Measurements from ENCODE around the gene SLX4IP.
"Not testable (repeated sequence)": the region's sequence is repeated elsewhere in the genome, so short reads cannot be mapped to it uniquely, and the experiment has no call there.

Gene SLX4IP

GRCh38 chr20:10585308-10585707 lies 150.2 kb downstream of the SLX4IP start:
- TF ChIP-seq, protein P1, sequence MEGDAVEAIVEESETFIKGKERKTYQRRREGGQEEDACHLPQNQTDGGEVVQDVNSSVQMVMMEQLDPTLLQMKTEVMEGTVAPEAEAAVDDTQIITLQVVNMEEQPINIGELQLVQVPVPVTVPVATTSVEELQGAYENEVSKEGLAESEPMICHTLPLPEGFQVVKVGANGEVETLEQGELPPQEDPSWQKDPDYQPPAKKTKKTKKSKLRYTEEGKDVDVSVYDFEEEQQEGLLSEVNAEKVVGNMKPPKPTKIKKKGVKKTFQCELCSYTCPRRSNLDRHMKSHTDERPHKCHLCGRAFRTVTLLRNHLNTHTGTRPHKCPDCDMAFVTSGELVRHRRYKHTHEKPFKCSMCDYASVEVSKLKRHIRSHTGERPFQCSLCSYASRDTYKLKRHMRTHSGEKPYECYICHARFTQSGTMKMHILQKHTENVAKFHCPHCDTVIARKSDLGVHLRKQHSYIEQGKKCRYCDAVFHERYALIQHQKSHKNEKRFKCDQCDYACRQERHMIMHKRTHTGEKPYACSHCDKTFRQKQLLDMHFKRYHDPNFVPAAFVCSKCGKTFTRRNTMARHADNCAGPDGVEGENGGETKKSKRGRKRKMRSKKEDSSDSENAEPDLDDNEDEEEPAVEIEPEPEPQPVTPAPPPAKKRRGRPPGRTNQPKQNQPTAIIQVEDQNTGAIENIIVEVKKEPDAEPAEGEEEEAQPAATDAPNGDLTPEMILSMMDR (IDR thresholded peaks at IDR 0.05; ENCODE audit: low read depth, low read length): no peak
- TF ChIP-seq, protein P2, sequence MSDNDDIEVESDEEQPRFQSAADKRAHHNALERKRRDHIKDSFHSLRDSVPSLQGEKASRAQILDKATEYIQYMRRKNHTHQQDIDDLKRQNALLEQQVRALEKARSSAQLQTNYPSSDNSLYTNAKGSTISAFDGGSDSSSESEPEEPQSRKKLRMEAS (IDR thresholded peaks at IDR 0.05; ENCODE audit: low read depth, low read length): no peak
- TF ChIP-seq MYC (IDR thresholded peaks at IDR 0.05; ENCODE audit: low read depth, low read length) (no peak), POLR2A (IDR thresholded peaks at IDR 0.05; ENCODE audit: extremely low read depth, insufficient read length) (no peak)
- DNase-seq (ENCODE audit: low read depth): no peak
- H3K4me3 ChIP-seq (ENCODE audit: low read depth, low read length): no peak overlapping the region

DNA sequence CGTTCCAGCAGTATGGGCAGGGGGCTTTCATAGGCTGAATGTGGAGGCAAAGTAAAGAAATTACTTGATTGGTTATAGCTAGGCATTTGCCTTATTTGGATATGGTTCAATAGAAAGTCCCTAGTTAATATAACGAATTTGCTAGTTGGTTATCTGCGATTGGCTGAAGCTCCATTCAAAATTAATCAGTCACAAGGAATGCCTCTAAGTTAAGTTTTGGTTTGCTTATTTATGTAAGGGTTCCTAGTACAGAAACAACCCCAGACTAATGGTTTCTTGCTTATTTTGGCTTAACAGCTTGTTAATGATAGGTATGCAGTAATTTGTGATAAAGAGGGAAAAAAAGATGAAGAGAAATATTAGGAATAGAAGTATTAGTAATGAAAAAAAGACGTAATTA lies 151.2 kb downstream of the SLX4IP start:
- DNase-seq (ENCODE audit: low read depth): no peak
- TF ChIP-seq POLR2A (IDR thresholded peaks at IDR 0.05; ENCODE audit: extremely low read depth, insufficient read length) (no peak), MYC (IDR thresholded peaks at IDR 0.05; ENCODE audit: low read depth, low read length) (no peak)
- TF ChIP-seq, protein P2 (IDR thresholded peaks at IDR 0.05; ENCODE audit: low read depth, low read length): no peak
- TF ChIP-seq, protein P1 (IDR thresholded peaks at IDR 0.05; ENCODE audit: low read depth, low read length): no peak
- H3K4me3 ChIP-seq (ENCODE audit: low read depth, low read length): no peak overlapping the region

- H3K4me3 ChIP-seq (ENCODE audit: low read depth, low read length); DNase-seq (ENCODE audit: low read depth): not testable (repeated sequence)
Measured at GRCh38 chr20:10590446-10590845, 155.3 kb downstream of the SLX4IP start.

DNA sequence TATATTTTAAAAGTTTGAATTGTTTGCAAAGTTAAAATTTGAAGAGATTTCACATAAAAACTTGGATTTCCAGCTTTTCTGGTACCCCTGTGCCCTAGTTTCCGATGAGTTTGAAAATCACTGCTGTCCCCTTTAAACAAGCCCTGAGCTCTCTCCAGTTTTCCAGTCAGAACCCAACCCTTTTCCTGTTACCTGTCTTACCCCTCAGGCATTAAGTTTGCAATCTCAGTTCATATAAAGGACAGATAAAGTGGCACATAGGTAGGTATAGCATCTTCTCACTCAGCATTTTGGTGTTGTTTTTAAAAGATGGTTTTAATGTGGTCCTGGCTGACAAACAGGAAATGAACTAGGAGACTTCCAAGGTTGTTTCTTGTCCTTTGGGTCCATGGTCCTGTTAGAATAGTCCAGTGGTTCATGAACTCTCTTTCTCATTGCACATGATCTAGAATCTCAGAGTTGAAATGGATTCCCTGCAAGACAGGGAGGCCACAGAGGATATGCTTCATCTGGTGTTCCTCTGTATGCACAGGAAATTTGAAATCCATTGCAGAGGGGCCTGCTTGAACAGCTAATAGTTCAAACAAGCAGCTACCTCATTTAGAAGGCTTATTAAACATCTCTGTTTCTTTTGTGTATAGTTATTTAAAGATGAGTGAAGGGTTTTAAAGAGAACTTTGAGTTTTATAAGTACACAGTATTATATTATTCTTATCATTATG lies 156.0 kb downstream of the SLX4IP start:
- no peak for DNase-seq (ENCODE audit: low read depth)
- TF ChIP-seq, protein P2 (IDR thresholded peaks at IDR 0.05; ENCODE audit: low read depth, low read length): no peak
- TF ChIP-seq MYC (IDR thresholded peaks at IDR 0.05; ENCODE audit: low read depth, low read length) (no peak), POLR2A (IDR thresholded peaks at IDR 0.05; ENCODE audit: extremely low read depth, insufficient read length) (no peak)
- TF ChIP-seq, protein P1 (IDR thresholded peaks at IDR 0.05; ENCODE audit: low read depth, low read length): no peak
- no peak overlapping the region for H3K4me3 ChIP-seq (ENCODE audit: low read depth, low read length)

GRCh38 chr20:10591946-10592521 lies 156.9 kb downstream of the SLX4IP start:
- TF ChIP-seq, protein P1 (IDR thresholded peaks at IDR 0.05; ENCODE audit: low read depth, low read length): no peak
- no peak for TF ChIP-seq MYC (IDR thresholded peaks at IDR 0.05; ENCODE audit: low read depth, low read length)
- TF ChIP-seq, protein P2 (IDR thresholded peaks at IDR 0.05; ENCODE audit: low read depth, low read length): no peak
- TF ChIP-seq POLR2A (IDR thresholded peaks at IDR 0.05; ENCODE audit: extremely low read depth, insufficient read length): no peak
- H3K4me3 ChIP-seq (ENCODE audit: low read depth, low read length): no peak overlapping the region
- DNase-seq (ENCODE audit: low read depth): no peak

- no peak overlapping the region for H3K4me3 ChIP-seq (ENCODE audit: low read depth, low read length)
- no peak for TF ChIP-seq POLR2A (IDR thresholded peaks at IDR 0.05; ENCODE audit: extremely low read depth, insufficient read length)
- TF ChIP-seq, protein P2 (IDR thresholded peaks at IDR 0.05; ENCODE audit: low read depth, low read length): no peak
- TF ChIP-seq, protein P1 (IDR thresholded peaks at IDR 0.05; ENCODE audit: low read depth, low read length): no peak
- TF ChIP-seq MYC (IDR thresholded peaks at IDR 0.05; ENCODE audit: low read depth, low read length): no peak
- peak; percentile 29 for DNase-seq (ENCODE audit: low read depth)
Measured at GRCh38 chr20:10594296-10594868, 159.3 kb downstream of the SLX4IP start.
